K562 treated with DMSO at 1 percent for 48 hours (cell line): ENCODE data around the gene PDE6G. TPM values are rescaled to one million over a fixed set of nuclear protein-coding genes. Genes with fewer than 3 reads are reported as not detected.

ENCODE experiments used
- total RNA-seq: library from RNA; unstranded; fragments of 300-600 nt; gene quantifications from 2 replicates; pipeline ENCODE4 v1.2.3, GENCODE V29; 2022; ENCODE audit warnings: low replicate concordance; ENCODE audit errors: extremely low read depth

Gene PDE6G
- not detected in 2 replicates for total RNA-seq

GRCh38 chr17:81656118-81656743 lies at the start of gene PDE6G:
TSS of gene PDE6G (minus strand) at chr17:81656542. CDS start at chr17:81653305, 3,237 bp downstream.

GRCh38 chr17:81702934-81703746 lies 46.8 kb upstream of the PDE6G start, which contains the start of gene MRPL12:
TSS of gene MRPL12 (plus strand) at chr17:81703367. CDS start at chr17:81703502, 135 bp downstream.

GRCh38 chr17:81683584-81684441 lies 27.5 kb upstream of the PDE6G start, which contains the start of the genes ARL16 and HGS:
TSS of gene ARL16 (minus strand) at chr17:81683797. CDS start at chr17:81683753, 44 bp downstream.
TSS of gene HGS (plus strand) at chr17:81684011. CDS start at chr17:81684067, 56 bp downstream.

DNA sequence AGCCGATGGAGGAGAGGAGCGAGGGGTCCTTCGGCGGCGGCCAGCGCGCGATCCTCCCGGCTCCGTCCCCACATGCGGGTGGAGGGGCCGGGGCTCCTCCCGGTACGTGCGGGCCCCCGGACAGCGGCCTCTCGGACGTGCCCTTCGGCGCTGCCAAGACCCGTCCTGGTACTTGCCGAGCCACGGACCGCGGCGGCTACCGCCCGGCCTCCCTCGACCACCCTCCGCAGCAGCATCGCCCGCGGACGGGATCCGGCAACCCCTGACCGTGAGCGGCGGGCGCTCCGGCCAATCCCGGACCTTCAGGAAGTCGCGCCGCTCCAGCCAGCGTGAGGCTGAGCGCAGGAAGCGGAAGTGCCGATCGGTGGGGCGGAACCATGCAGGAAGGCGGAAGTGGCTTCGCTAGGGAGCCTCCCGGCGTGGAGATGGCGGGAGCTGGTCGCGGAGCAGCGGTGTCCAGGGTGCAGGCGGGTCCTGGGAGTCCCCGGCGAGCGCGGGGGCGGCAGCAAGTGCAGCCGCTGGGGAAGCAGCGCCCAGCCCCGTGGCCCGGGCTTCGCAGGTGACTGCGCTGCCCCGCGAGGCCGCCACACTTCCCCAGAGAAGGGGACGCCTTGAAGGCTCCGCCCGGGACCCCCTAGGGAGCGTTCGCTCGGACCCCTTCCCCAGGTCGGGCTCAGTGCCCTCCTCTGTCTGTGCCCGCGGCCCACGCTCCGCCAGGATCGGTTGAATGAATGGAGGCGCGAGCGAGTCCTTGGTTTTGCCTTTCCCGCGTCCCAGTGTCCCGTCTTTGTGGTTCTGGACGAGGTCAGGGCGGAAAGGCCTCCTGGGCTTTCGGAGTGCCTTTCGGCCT lies 10.2 kb upstream of the PDE6G start, which contains the start of the genes CCDC137 and OXLD1:
Gene CCDC137 (plus strand): TSS at position 396 of the 850 bp plus-strand sequence. CDS start 30 bp downstream, at position 426.
Gene OXLD1 (minus strand): TSS at position 264 of the 850 bp plus-strand sequence. CDS start 28 bp downstream, at position 236.

GRCh38 chr17:81636505-81637288 lies 19.6 kb downstream of the PDE6G start, which contains the start of the genes NPLOC4 and TSPAN10:
TSS of gene NPLOC4 (minus strand) at chr17:81637112. CDS start at chr17:81636930, 182 bp downstream.
TSS of gene TSPAN10 (plus strand) at chr17:81637196. CDS start at chr17:81642413, 5,217 bp downstream.

Other genes starting within 250 kb of the PDE6G start
- gene ACTG1, start 143.7 kb downstream of the PDE6G start, total RNA-seq = 609 and 621 TPM in 2 replicates
- gene FSCN2, start 128.2 kb downstream of the PDE6G start, total RNA-seq = not detected in 2 replicates
- gene FAAP100, start 104.2 kb downstream of the PDE6G start, total RNA-seq = not detected in 2 replicates
- not detected in 2 replicates for gene NPLOC4, start 19.4 kb downstream of the PDE6G start, total RNA-seq
- not detected in 2 replicates for gene TSPAN10, start 19.3 kb downstream of the PDE6G start, total RNA-seq
- not detected in 2 replicates for gene OXLD1, start 10.1 kb upstream of the PDE6G start, total RNA-seq
- gene CCDC137, start 10.2 kb upstream of the PDE6G start, total RNA-seq = not detected in 2 replicates
- gene ARL16, start 27.3 kb upstream of the PDE6G start, total RNA-seq = not detected in 2 replicates
- not detected in 2 replicates for gene HGS, start 27.5 kb upstream of the PDE6G start, total RNA-seq
- not detected in 2 replicates for gene MRPL12, start 46.8 kb upstream of the PDE6G start, total RNA-seq
- gene SLC25A10, start 55.7 kb upstream of the PDE6G start, total RNA-seq = not detected in 2 replicates
- gene GCGR, start 147.6 kb upstream of the PDE6G start, total RNA-seq = not detected in 2 replicates
- gene MCRIP1, start 176.7 kb upstream of the PDE6G start, total RNA-seq = not detected in 2 replicates
- gene PPP1R27, start 178.5 kb upstream of the PDE6G start, total RNA-seq = not detected in 2 replicates
- 1,566 TPM in 1 of 2 replicates, not detected in the other for gene P4HB, start 204.0 kb upstream of the PDE6G start, total RNA-seq
- 847 TPM in 1 of 2 replicates, not detected in the other for gene ARHGDIA, start 214.8 kb upstream of the PDE6G start, total RNA-seq
- gene ALYREF, start 235.0 kb upstream of the PDE6G start, total RNA-seq = not detected in 2 replicates
- gene ANAPC11, start 235.2 kb upstream of the PDE6G start, total RNA-seq = 1,946 TPM in 1 of 2 replicates, not detected in the other
- gene NPB, start 245.7 kb upstream of the PDE6G start, total RNA-seq = not detected in 2 replicates